NCI-H345 (cell line): Measurements from ENCODE around the gene CALY.
A peak's percentile ranks its signal among the peaks of the same experiment; 100 is the strongest.
"Not testable (repeated sequence)": the region's sequence is repeated elsewhere in the genome, so short reads cannot be mapped to it uniquely, and the experiment has no call there.

Experiments
- DNase-seq: peaks from one replicate; lab custom pipeline; 2025; lab: John Stamatoyannopoulos, UW

The CALY gene

GRCh38 chr10:133336577-133337369 lies at the start of gene CALY:
Gene CALY, minus strand, starts transcription at chr10:133336896. Its CDS starts 7,907 bp downstream, at chr10:133328989.
- DNase-seq: peak; percentile 60

GRCh38 chr10:133385214-133385613 lies 48.5 kb upstream of the CALY start:
- DNase-seq: no peak

GRCh38 chr10:133384071-133384470 lies 47.4 kb upstream of the CALY start:
- no peak for DNase-seq

- no peak for DNase-seq
Observed at GRCh38 chr10:133383551-133383950, 46.9 kb upstream of the CALY start.

GRCh38 chr10:133381036-133381435 lies 44.3 kb upstream of the CALY start:
- DNase-seq: no peak

GRCh38 chr10:133379801-133380666 lies 43.3 kb upstream of the CALY start:
- DNase-seq: no peak

- peak; percentile 19 for DNase-seq
Observed at GRCh38 chr10:133379152-133379800, 42.6 kb upstream of the CALY start, which contains the start of gene PAOX. Gene PAOX, plus strand, starts transcription at chr10:133379262. Its CDS starts 55 bp downstream, at chr10:133379317.

GRCh38 chr10:133378251-133379096 lies 41.8 kb upstream of the CALY start:
- DNase-seq: peak; percentile 43

GRCh38 chr10:133377818-133378250 lies 41.1 kb upstream of the CALY start:
- no peak for DNase-seq

GRCh38 chr10:133377025-133377817 lies 40.5 kb upstream of the CALY start:
- no peak for DNase-seq

GRCh38 chr10:133376183-133376582 lies 39.5 kb upstream of the CALY start:
- not testable (repeated sequence) for DNase-seq

- no peak for DNase-seq
Observed at GRCh38 chr10:133375357-133376115, 38.8 kb upstream of the CALY start.

GRCh38 chr10:133373174-133374090 lies 36.7 kb upstream of the CALY start, which contains the start of gene ECHS1:
Gene ECHS1, minus strand, starts transcription at chr10:133373354. Its CDS starts 21 bp downstream, at chr10:133373333.
- DNase-seq: peak; percentile 90

GRCh38 chr10:133372507-133372906 lies 35.8 kb upstream of the CALY start:
- DNase-seq: no peak

GRCh38 chr10:133370030-133370786 lies 33.5 kb upstream of the CALY start:
- no peak for DNase-seq

- no peak for DNase-seq
Observed at GRCh38 chr10:133368153-133368552, 31.5 kb upstream of the CALY start.

- DNase-seq: not testable (repeated sequence)
Observed at GRCh38 chr10:133367461-133367860, 30.8 kb upstream of the CALY start.

- DNase-seq: no peak
Observed at GRCh38 chr10:133366751-133367150, 30.1 kb upstream of the CALY start.
